Right lobe of liver (tissue), 4 donors: ENCODE data around the gene THEMIS.

ENCODE experiments used
- CTCF ChIP-seq, 4 donors: fragments of 200-600 bp in 3 of 4; fragments of 450-650 bp in 1 of 4; IDR thresholded peaks; one replicate each; pipeline versions ENCODE4 v1.5.1 to v1.8.0; 2016 to 2022; ENCODE audit warnings: antibody characterized with exemption in 4 of 4, mild to moderate bottlenecking in 2 of 4
- POLR2A ChIP-seq: fragments of 450-650 bp; IDR thresholded peaks from one replicate; pipeline ENCODE4 v1.6.1; 2017; ENCODE audit warnings: antibody characterized with exemption, mild to moderate bottlenecking
- donor health status: DM: no; HTN: no; CAD: no.
- donor health status: DM: no; HTN: no; CAD: no.
- donor health status: DM: no; HTN: yes; CAD: no.

- TF ChIP-seq CTCF (IDR thresholded peaks at IDR 0.05), result no peak
- TF ChIP-seq POLR2A, result no peak
These were observed 108.2 kb downstream of the THEMIS start for GRCh38 chr6:127792616-127793015.
